Bronchial epithelial cell (primary cell): ENCODE results near the gene BLID. TPM values are rescaled to one million over a fixed set of nuclear protein-coding genes. Genes with fewer than 3 reads are reported as not detected.

ENCODE experiments used
- DNase-seq: peaks from one replicate; pipeline ENCODE4 v3.0.0-alpha.2; 2010; ENCODE audit warnings: low read depth
- FAIRE-seq: peaks from 2 replicates; lab custom pipeline; 2011; peaks lifted over from hg19 to GRCh38; lab: Jason Lieb, UNC
- H3K27me3 ChIP-seq: 2 replicates; pipeline ENCODE4 v1.5.1; 2011; ENCODE audit warnings: low read length; ENCODE audit not compliant: control insufficient read depth, insufficient read depth
- H3K36me3 ChIP-seq: 2 replicates; pipeline ENCODE4 v1.5.1; 2011; ENCODE audit warnings: low read length; ENCODE audit not compliant: control insufficient read depth, insufficient read depth
- H3K4me3 ChIP-seq: 2 replicates; pipeline ENCODE4 v1.5.1; 2011; ENCODE audit warnings: mild to moderate bottlenecking, low read depth, low read length, control low read depth
- total RNA-seq: library from RNA; depleted of rRNA; stranded (reverse); fragments of >200 nt; gene quantifications from 2 replicates; pipeline ENCODE4 v1.2.1, GENCODE V29; 2014
- TF ChIP-seq, protein P1 (sequence below): IDR thresholded peaks from 2 replicates; pipeline ENCODE4 v1.5.1; 2011; ENCODE audit warnings: mild to moderate bottlenecking, moderate library complexity, low read length, control low read depth, inconsistent platforms; ENCODE audit not compliant: insufficient read depth, severe bottlenecking

Gene BLID
- total RNA-seq, 1 donor from 2014 or later = not detected

DNA sequence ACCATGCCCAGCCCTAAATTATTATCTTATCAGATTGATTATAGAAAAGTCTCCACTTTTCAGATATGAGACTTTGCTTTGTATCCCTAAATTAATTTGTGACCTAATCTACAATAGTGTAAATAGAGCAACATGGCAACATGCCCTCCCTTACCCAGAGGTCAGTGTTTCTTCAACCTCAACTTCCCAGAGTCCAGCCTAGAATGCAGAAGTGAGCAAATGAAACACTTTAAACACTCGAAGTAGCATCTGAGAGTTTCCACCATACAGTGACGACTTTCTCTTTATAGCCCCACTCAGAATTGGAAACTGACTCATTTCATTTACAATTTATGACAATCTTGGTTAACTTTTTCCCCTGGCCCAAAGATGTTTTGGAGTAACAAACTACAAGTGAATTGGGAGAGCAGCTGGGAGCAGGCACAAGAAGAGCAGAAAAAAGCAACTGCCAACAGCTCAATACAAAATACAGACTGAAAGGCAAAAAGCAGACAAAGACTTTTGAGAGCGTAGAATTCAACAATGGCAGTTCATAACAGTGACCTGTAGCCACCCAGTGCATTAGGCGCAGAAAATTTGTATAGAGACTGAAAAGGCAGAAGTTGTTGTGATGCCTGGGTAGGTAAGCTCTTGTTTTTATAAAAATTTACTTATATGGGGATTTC is 10.1 kb upstream of the BLID start:
- DNase-seq (no peak), FAIRE-seq (no peak)
- Histone ChIP-seq H3K27me3 (no peaks in the 10 kb centered on the region), H3K4me3 (no peak overlapping the region), H3K36me3 (no peaks in the 10 kb centered on the region)
- TF ChIP-seq, protein P1, sequence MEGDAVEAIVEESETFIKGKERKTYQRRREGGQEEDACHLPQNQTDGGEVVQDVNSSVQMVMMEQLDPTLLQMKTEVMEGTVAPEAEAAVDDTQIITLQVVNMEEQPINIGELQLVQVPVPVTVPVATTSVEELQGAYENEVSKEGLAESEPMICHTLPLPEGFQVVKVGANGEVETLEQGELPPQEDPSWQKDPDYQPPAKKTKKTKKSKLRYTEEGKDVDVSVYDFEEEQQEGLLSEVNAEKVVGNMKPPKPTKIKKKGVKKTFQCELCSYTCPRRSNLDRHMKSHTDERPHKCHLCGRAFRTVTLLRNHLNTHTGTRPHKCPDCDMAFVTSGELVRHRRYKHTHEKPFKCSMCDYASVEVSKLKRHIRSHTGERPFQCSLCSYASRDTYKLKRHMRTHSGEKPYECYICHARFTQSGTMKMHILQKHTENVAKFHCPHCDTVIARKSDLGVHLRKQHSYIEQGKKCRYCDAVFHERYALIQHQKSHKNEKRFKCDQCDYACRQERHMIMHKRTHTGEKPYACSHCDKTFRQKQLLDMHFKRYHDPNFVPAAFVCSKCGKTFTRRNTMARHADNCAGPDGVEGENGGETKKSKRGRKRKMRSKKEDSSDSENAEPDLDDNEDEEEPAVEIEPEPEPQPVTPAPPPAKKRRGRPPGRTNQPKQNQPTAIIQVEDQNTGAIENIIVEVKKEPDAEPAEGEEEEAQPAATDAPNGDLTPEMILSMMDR = no peak

DNA sequence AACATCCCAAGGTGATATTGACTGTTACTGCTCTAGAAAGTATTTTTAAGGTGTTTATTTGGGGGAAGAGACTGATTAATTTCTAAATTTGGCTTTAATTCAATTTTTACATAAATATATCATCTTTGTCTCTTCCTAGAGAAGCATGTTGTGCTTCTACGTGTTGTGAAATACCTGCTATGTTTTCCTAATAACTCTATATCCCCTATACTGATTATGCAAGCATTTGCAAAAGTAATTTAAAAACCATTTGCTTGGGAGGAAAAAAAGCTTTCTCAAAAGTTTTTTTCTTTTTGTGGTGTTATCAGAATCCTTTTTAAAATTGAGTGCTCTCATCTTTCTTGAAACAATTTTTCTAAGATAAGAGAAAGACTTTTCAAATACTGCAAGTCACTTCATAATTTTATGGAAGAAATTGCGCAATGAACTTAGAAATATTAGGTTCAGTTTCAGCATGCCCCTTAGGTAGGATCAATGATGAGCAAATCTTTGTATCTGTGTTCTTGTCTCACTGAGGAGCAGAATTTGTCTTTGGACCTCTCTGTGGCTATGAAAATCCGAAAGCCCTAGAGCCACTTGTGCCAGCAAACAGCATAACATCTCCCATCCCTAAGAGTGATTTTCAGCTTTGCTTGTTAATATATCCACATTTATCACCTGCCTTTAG is 7.4 kb upstream of the BLID start:
- no peaks in the 10 kb centered on the region for H3K27me3 ChIP-seq
- DNase-seq (peak; percentile 50), FAIRE-seq (no peak)
- no peaks in the 10 kb centered on the region for H3K36me3 ChIP-seq
- TF ChIP-seq, protein P1 = no peak
- H3K4me3 ChIP-seq = no peak overlapping the region

DNA sequence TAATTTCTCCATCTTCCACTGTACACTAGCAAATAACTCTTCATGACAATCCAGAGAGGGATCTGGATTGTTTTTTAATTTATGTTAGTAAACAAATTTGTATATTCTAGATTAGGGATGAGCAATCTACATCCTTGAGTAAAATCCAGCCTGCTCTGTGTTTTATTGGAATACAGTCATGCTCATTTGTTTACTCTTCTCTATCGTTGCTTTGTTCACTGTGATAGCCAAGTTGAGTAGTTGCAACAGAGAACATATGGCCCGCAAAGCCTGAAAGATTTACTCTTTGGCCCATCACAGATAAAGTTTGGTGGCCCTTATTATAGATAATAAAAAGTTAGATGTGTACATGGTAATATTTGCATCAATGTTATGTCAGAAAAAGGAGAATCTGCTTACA is 6.2 kb upstream of the BLID start:
- Histone ChIP-seq H3K4me3 (no peak overlapping the region), H3K27me3 (no peaks in the 10 kb centered on the region), H3K36me3 (no peaks in the 10 kb centered on the region)
- DNase-seq (no peak), FAIRE-seq (no peak)
- TF ChIP-seq, protein P1 = no peak

DNA sequence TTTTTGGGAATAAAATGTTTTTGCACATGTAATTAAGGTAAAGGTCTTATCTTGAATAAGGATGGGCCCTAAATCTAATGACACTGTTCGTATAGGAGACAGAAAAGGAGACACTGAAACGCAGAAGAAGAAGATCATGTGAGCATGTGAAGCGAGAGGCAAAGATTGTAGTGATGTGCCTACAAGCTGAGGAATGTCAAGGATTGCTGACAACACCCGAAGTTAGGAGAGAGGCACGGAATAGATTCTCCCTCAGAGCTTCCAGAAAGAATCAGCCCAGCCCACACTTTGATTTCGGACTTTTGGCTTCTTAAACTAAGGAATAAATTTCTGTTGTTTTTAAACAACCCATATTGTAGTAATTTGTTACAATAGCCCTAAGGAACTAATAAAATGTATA is 4.1 kb upstream of the BLID start:
- TF ChIP-seq, protein P1 = no peak
- Histone ChIP-seq H3K27me3 (no peaks in the 10 kb centered on the region), H3K4me3 (no peak overlapping the region), H3K36me3 (no peaks in the 10 kb centered on the region)
- DNase-seq (no peak), FAIRE-seq (no peak)

DNA sequence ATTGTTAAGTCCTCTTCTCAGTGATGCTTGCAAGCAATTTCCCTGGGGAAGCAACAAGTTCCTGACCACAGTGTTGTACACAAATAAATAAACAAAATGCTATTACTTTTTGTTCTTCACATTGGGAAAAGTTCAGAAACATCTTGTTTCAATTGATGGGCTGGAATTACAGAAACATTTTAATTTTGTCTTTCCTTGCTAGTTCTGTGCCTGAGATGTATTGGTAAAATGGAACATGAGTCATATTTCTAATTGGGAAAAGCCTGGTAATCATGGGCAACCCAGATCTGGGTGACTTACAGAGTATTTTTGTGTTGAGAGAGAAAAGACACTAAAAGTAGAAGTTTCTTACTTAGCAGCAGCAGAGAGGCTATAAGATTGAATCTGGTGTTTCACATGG is 576 bp upstream of the BLID start:
- no peak for DNase-seq
- H3K36me3 ChIP-seq = no peaks in the 10 kb centered on the region
- H3K4me3 ChIP-seq = no peak overlapping the region
- TF ChIP-seq, protein P1 = no peak
- H3K27me3 ChIP-seq = no peaks in the 10 kb centered on the region
- no peak for FAIRE-seq
